Measurements from ENCODE around the gene MUTYH. TPM values are rescaled to one million over a fixed set of nuclear protein-coding genes. Genes with fewer than 3 reads are reported as not detected.
A peak's percentile ranks its signal among the peaks of the same experiment; 100 is the strongest.
"Not testable (repeated sequence)": the region's sequence is repeated elsewhere in the genome, so short reads cannot be mapped to it uniquely, and the experiment has no call there.

MUTYH gene
- total RNA-seq (2021), result 26.7 and 26.8 TPM in 2 replicates
- percentile 67 among the genes with signal in this experiment for Bru-seq, nascent RNA
- percentile 62 among the genes with signal in this experiment for BruChase-seq, experiment 1, labeled RNA remaining after a 2-hour chase
- percentile 69 among the genes with signal in this experiment for BruChase-seq, experiment 2, labeled RNA remaining after a 6-hour chase
- long read RNA-seq, partial matches to known transcripts, result 4 of 34 reads
- long read RNA-seq, other reads (novel, unspliced or antisense), result 21 of 34 reads

DNA sequence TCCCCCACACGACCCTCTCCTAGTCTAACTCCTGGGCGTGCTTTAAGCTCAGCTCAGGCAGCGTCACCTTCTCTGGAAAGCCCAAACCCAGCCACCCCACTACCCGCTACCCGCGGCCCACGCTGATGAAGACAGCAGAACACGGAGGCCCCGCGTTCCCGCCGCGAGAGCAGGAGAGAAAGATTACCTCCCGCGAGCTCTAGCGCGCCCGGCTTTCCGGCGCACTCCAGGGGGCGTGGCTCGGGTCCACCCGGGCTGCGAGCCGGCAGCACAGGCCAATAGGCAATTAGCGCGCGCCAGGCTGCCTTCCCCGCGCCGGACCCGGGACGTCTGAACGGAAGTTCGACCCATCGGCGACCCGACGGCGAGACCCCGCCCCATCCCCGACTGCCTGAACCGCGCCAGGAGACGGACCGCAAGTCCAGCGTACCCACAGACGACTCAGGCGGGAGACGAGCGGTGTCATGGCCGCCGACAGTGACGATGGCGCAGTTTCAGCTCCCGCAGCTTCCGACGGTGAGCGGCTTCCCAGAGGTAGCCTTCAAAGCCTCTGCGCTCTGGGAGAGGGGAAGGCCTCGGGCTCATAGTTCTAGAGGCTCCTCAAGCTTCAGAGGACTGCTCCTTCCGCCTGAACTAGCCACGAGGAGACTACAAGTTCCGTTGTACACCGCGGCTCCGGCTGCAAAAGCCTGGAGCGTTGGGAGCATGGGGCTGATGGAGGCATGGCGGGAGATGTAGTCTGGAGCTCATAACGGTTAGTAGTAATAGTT lies at the start of gene MUTYH, which contains the start of gene TOE1:
MUTYH (minus strand) TSS at position 652 of the 770 bp plus-strand sequence. CDS start 5,935 bp downstream, outside the sequence.
TOE1 (plus strand) TSS at position 382 of the 770 bp plus-strand sequence; CDS start at position 465, 83 bp downstream.
- TF ChIP-seq, protein P1, sequence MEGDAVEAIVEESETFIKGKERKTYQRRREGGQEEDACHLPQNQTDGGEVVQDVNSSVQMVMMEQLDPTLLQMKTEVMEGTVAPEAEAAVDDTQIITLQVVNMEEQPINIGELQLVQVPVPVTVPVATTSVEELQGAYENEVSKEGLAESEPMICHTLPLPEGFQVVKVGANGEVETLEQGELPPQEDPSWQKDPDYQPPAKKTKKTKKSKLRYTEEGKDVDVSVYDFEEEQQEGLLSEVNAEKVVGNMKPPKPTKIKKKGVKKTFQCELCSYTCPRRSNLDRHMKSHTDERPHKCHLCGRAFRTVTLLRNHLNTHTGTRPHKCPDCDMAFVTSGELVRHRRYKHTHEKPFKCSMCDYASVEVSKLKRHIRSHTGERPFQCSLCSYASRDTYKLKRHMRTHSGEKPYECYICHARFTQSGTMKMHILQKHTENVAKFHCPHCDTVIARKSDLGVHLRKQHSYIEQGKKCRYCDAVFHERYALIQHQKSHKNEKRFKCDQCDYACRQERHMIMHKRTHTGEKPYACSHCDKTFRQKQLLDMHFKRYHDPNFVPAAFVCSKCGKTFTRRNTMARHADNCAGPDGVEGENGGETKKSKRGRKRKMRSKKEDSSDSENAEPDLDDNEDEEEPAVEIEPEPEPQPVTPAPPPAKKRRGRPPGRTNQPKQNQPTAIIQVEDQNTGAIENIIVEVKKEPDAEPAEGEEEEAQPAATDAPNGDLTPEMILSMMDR (conservative IDR thresholded peaks at IDR 0.05; ENCODE audit: low read depth, low read length), result no peak
- TF ChIP-seq EZH2 (IDR thresholded peaks at IDR 0.05; ENCODE audit: borderline replicate concordance, low read depth, low read length, poor library complexity, severe bottlenecking), result no peak
- DNase-seq (ENCODE audit: low spot score), result peak; percentile 97
- Histone ChIP-seq H3K27me3 (replicated peaks; ENCODE audit: insufficient read depth, low read depth, low read length, poor library complexity) (no peaks in the 10 kb centered on the region), H3K4me3 (ENCODE audit: low read depth, low read length, poor library complexity, severe bottlenecking) (peak within 1 kb of the TSS; percentile 81), H3K4me1 (ENCODE audit: insufficient read depth, low read length, poor library complexity, severe bottlenecking) (peaks cover 10% of the 10 kb centered on the region), H3K27ac (ENCODE audit: low read depth, low read length, poor library complexity, severe bottlenecking) (peak within 1 kb of the TSS; percentile 98), H3K36me3 (ENCODE audit: insufficient read depth, low read length, poor library complexity, severe bottlenecking) (peaks cover 31% of the 10 kb centered on the region), H3K9me3 (ENCODE audit: low read depth, low read length, poor library complexity, severe bottlenecking) (no peaks in the 10 kb centered on the region)
- intact Hi-C loops (cut with micrococcal nuclease; ENCODE audit: unreplicated experiment), result loop anchor here (5.0 kb wide), 1 partner anchor 152 kb away; the partner anchor contains the start of gene TESK2
- BruUV-seq (replicated peaks), result no TSS peak
- ChIA-PET POLR2A (ENCODE audit: low non-redundant PET) (interaction anchor here (0.9 to 1.1 kb wide), 2 partner anchors 160 to 182 kb away, joined by 4 read pairs; partner anchors contain the start of genes CCDC163, MMACHC and PRDX1), CTCF (interaction anchor here (0.6 to 1.5 kb wide), 3 partner anchors 37 to 352 kb away, joined by 3 to 9 read pairs (median 6); no protein-coding TSS in a partner anchor)

GRCh38 chr1:45386219-45386618 lies 46.0 kb upstream of the MUTYH start:
- TF ChIP-seq, protein P1 (conservative IDR thresholded peaks at IDR 0.05; ENCODE audit: low read depth, low read length), result no peak
- TF ChIP-seq EZH2 (IDR thresholded peaks at IDR 0.05; ENCODE audit: borderline replicate concordance, low read depth, low read length, poor library complexity, severe bottlenecking), result no peak
- no peaks in the 10 kb centered on the region for H3K36me3 ChIP-seq (ENCODE audit: insufficient read depth, low read length, poor library complexity, severe bottlenecking)
- no peak overlapping the region for H3K27ac ChIP-seq (ENCODE audit: low read depth, low read length, poor library complexity, severe bottlenecking)
- no peak overlapping the region for H3K4me3 ChIP-seq (ENCODE audit: low read depth, low read length, poor library complexity, severe bottlenecking)
- H3K4me1 ChIP-seq (ENCODE audit: insufficient read depth, low read length, poor library complexity, severe bottlenecking), result no peaks in the 10 kb centered on the region
- ChIA-PET CTCF (no interaction called here), POLR2A (ENCODE audit: low non-redundant PET) (no interaction called here)
- no peaks in the 10 kb centered on the region for H3K27me3 ChIP-seq (replicated peaks; ENCODE audit: insufficient read depth, low read depth, low read length, poor library complexity)
- no peaks in the 10 kb centered on the region for H3K9me3 ChIP-seq (ENCODE audit: low read depth, low read length, poor library complexity, severe bottlenecking)
- intact Hi-C loops (cut with micrococcal nuclease; ENCODE audit: unreplicated experiment), result no loop called here
- no peak for DNase-seq (ENCODE audit: low spot score)
- no TSS peak for BruUV-seq (replicated peaks)

- POLR2A ChIA-PET (ENCODE audit: low non-redundant PET), result no interaction called here
- no peak for TF ChIP-seq EZH2 (IDR thresholded peaks at IDR 0.05; ENCODE audit: borderline replicate concordance, low read depth, low read length, poor library complexity, severe bottlenecking)
- TF ChIP-seq, protein P1 (conservative IDR thresholded peaks at IDR 0.05; ENCODE audit: low read depth, low read length), result no peak
These were observed 45.1 kb upstream of the MUTYH start for GRCh38 chr1:45385302-45385701.

GRCh38 chr1:45384213-45384612 lies 44.0 kb upstream of the MUTYH start:
- H3K27ac ChIP-seq (ENCODE audit: low read depth, low read length, poor library complexity, severe bottlenecking); intact Hi-C loops (cut with micrococcal nuclease; ENCODE audit: unreplicated experiment); CTCF ChIA-PET; H3K36me3 ChIP-seq (ENCODE audit: insufficient read depth, low read length, poor library complexity, severe bottlenecking); H3K4me1 ChIP-seq (ENCODE audit: insufficient read depth, low read length, poor library complexity, severe bottlenecking); H3K27me3 ChIP-seq (replicated peaks; ENCODE audit: insufficient read depth, low read depth, low read length, poor library complexity); H3K4me3 ChIP-seq (ENCODE audit: low read depth, low read length, poor library complexity, severe bottlenecking); BruUV-seq (replicated peaks); DNase-seq (ENCODE audit: low spot score); H3K9me3 ChIP-seq (ENCODE audit: low read depth, low read length, poor library complexity, severe bottlenecking); POLR2A ChIA-PET (ENCODE audit: low non-redundant PET): not testable (repeated sequence)

More at GRCh38 chr1:45385302-45385701, 45.1 kb upstream of the MUTYH start:
- H3K9me3 ChIP-seq (ENCODE audit: low read depth, low read length, poor library complexity, severe bottlenecking), result no peaks in the 10 kb centered on the region
- H3K27ac ChIP-seq (ENCODE audit: low read depth, low read length, poor library complexity, severe bottlenecking), result no peak overlapping the region
- DNase-seq (ENCODE audit: low spot score), result no peak
- H3K27me3 ChIP-seq (replicated peaks; ENCODE audit: insufficient read depth, low read depth, low read length, poor library complexity), result no peaks in the 10 kb centered on the region
- intact Hi-C loops (cut with micrococcal nuclease; ENCODE audit: unreplicated experiment), result no loop called here
- no peaks in the 10 kb centered on the region for H3K36me3 ChIP-seq (ENCODE audit: insufficient read depth, low read length, poor library complexity, severe bottlenecking)
- CTCF ChIA-PET, result no interaction called here
- no peak overlapping the region for H3K4me3 ChIP-seq (ENCODE audit: low read depth, low read length, poor library complexity, severe bottlenecking)
- H3K4me1 ChIP-seq (ENCODE audit: insufficient read depth, low read length, poor library complexity, severe bottlenecking), result no peaks in the 10 kb centered on the region
- no TSS peak for BruUV-seq (replicated peaks)

Data from A673 (cell line).